HepG2 (cell line): ENCODE results near the gene APLNR. TPM values are rescaled to one million over a fixed set of nuclear protein-coding genes. Genes with fewer than 3 reads are reported as not detected.

ENCODE experiments used
- polyA plus RNA-seq, 8 experiments: library from polyadenylated mRNA; depleted of rRNA in 3 of 8; stranded (reverse) in 7 of 8; unstranded in 1 of 8; fragments of >200 nt; fragmentation: Illumina TruSeq in 4 of 8; extraction: Trizol in 4 of 8; gene quantifications; 2 replicates each; pipeline versions ENCODE4 v1.2.1 to v1.2.3, GENCODE V29; 2011 to 2016; ENCODE audit warnings: low read depth in 4 of 8, missing spikeins in 1 of 8, mixed read lengths in 1 of 8; ENCODE audit not compliant: insufficient read depth in 1 of 8
- total RNA-seq, 5 experiments: library from RNA; depleted of rRNA; stranded (reverse); fragments of >200 nt; fragmentation: Illumina TruSeq; extraction: Trizol; gene quantifications; 2 replicates each; pipeline ENCODE4 v1.2.3, GENCODE V29; 2016; ENCODE audit warnings: low read depth in 1 of 5

Gene APLNR
- total and polyA plus RNA-seq, 2 of the 13 experiments (the other 11 are each of a cell fraction or from before 2014, with no cell fraction given), result not detected

Other genes starting within 250 kb of the APLNR start
- not detected in 2 replicates for gene OR5AK2, start 248.3 kb downstream of the APLNR start, total RNA-seq (2016; rRNA removed; fragmentation: Illumina TruSeq; extraction: Trizol)
- not detected in 2 replicates for gene OR5AK2, start 248.3 kb downstream of the APLNR start, polyA plus RNA-seq (2011; rRNA removed)
- not detected in 2 replicates for gene LRRC55, start 55.3 kb downstream of the APLNR start, total RNA-seq (2016; rRNA removed; fragmentation: Illumina TruSeq; extraction: Trizol)
- not detected in 2 replicates for gene LRRC55, start 55.3 kb downstream of the APLNR start, polyA plus RNA-seq (2011; rRNA removed)
- 12.2 and 13.7 TPM in 2 replicates for gene TNKS1BP1, start 87.7 kb upstream of the APLNR start, total RNA-seq (2016; rRNA removed; fragmentation: Illumina TruSeq; extraction: Trizol)
- gene TNKS1BP1, start 87.7 kb upstream of the APLNR start, polyA plus RNA-seq (2011; rRNA removed), result 15.0 and 15.5 TPM in 2 replicates
- gene SSRP1, start 98.6 kb upstream of the APLNR start, total RNA-seq (2016; rRNA removed; fragmentation: Illumina TruSeq; extraction: Trizol), result 129 and 175 TPM in 2 replicates
- gene SSRP1, start 98.6 kb upstream of the APLNR start, polyA plus RNA-seq (2011; rRNA removed), result 86.4 and 93.6 TPM in 2 replicates
- gene P2RX3, start 101.1 kb upstream of the APLNR start, total RNA-seq (2016; rRNA removed; fragmentation: Illumina TruSeq; extraction: Trizol), result not detected in 2 replicates
- 0.08 and 0.20 TPM in 2 replicates for gene P2RX3, start 101.1 kb upstream of the APLNR start, polyA plus RNA-seq (2011; rRNA removed)
- not detected in 2 replicates for gene PRG3, start 143.9 kb upstream of the APLNR start, total RNA-seq (2016; rRNA removed; fragmentation: Illumina TruSeq; extraction: Trizol)
- gene PRG3, start 143.9 kb upstream of the APLNR start, polyA plus RNA-seq (2011; rRNA removed), result not detected in 2 replicates
- gene PRG2, start 153.4 kb upstream of the APLNR start, total RNA-seq (2016; rRNA removed; fragmentation: Illumina TruSeq; extraction: Trizol), result not detected in 2 replicates
- not detected in 2 replicates for gene PRG2, start 153.4 kb upstream of the APLNR start, polyA plus RNA-seq (2011; rRNA removed)
- gene SLC43A3, start 189.9 kb upstream of the APLNR start, total RNA-seq (2016; rRNA removed; fragmentation: Illumina TruSeq; extraction: Trizol), result not detected in 2 replicates
- 2.6 and 4.2 TPM in 2 replicates for gene SLC43A3, start 189.9 kb upstream of the APLNR start, polyA plus RNA-seq (2011; rRNA removed)
- 0.45 and 1.3 TPM in 2 replicates for gene RTN4RL2, start 223.3 kb upstream of the APLNR start, total RNA-seq (2016; rRNA removed; fragmentation: Illumina TruSeq; extraction: Trizol)
- 4.3 and 8.4 TPM in 2 replicates for gene RTN4RL2, start 223.3 kb upstream of the APLNR start, polyA plus RNA-seq (2011; rRNA removed)